ENCODE results near the gene SH3BP1.
"Not testable (repeated sequence)": the region's sequence is repeated elsewhere in the genome, so short reads cannot be mapped to it uniquely, and the experiment has no call there.

Gene SH3BP1

DNA sequence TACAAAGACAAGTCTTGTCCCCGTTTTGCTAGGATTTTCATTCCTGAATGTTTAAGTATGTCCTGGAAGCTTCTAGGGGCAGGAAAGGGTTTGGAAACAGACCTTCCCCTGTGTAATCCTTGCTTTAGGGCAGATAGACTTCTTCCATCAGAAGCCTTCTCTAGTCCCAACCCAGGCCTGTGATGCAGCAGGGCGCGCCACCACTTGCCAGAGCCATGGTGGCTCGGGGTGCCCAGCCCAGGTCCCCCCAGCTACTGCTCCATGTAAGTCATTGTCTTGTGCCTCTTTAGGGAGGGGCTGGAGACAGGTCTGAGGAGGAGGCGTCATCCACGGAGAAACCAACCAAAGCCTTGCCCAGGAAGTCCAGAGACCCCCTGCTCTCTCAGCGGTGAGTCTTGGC lies 50.9 kb downstream of the SH3BP1 start:
- POLR2A ChIA-PET, result no interaction called here
- no peak overlapping the region for H3K4me3 ChIP-seq (ENCODE audit: low read depth, low read length)
- no peak for DNase-seq (ENCODE audit: low read depth, low spot score)
- TF ChIP-seq, protein P1, sequence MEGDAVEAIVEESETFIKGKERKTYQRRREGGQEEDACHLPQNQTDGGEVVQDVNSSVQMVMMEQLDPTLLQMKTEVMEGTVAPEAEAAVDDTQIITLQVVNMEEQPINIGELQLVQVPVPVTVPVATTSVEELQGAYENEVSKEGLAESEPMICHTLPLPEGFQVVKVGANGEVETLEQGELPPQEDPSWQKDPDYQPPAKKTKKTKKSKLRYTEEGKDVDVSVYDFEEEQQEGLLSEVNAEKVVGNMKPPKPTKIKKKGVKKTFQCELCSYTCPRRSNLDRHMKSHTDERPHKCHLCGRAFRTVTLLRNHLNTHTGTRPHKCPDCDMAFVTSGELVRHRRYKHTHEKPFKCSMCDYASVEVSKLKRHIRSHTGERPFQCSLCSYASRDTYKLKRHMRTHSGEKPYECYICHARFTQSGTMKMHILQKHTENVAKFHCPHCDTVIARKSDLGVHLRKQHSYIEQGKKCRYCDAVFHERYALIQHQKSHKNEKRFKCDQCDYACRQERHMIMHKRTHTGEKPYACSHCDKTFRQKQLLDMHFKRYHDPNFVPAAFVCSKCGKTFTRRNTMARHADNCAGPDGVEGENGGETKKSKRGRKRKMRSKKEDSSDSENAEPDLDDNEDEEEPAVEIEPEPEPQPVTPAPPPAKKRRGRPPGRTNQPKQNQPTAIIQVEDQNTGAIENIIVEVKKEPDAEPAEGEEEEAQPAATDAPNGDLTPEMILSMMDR (IDR thresholded peaks at IDR 0.05; ENCODE audit: insufficient read depth, low read length, missing control alignments), result no peak
- CTCF ChIA-PET, result interaction anchor here (16.5 kb wide), 1 partner anchor 52 kb away, joined by 333 read pairs; the partner anchor contains the start of gene SH3BP1

DNA sequence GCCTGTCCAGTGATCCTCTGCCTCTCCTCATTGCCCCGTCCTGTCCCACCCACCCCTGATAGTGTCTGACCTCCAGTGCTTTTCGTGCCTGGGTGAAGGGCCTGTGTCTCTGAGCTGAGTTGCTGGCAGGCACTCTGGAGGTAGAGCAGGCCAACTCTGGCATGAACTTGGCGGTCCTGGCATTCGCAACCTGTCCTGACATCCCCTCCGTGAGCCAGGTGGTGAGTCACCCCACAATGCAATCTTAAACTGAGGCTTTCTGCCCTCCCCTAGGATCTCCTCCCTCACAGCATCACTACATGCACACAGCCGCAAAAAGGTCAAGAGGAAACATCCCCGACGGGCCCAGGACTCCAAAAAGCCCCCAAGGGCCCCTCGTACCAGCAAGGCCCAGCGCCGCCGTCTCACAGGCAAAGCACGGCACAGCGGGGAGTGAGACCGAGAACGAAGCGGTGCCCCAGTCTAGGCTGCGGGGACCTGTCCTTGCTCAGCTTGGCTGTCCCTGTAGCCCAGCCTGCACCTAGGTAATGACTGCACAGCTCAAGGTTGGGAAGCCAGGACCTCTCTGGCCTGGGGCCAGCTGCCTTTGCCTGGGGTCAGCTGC lies 51.5 kb downstream of the SH3BP1 start:
- no peak for DNase-seq (ENCODE audit: low read depth, low spot score)
- no peak overlapping the region for H3K4me3 ChIP-seq (ENCODE audit: low read depth, low read length)
- ChIA-PET CTCF (interaction anchor here (1.8 to 16.5 kb wide), 2 partner anchors 10 to 53 kb away, joined by 6 to 333 read pairs; partner anchors contain the start of gene SH3BP1), POLR2A (interaction anchor here (0.6 kb wide), 1 partner anchor 59 kb away, joined by 3 read pairs; no protein-coding TSS in a partner anchor)
- TF ChIP-seq, protein P1 (IDR thresholded peaks at IDR 0.05; ENCODE audit: insufficient read depth, low read length, missing control alignments), result no peak

- no peak for DNase-seq (ENCODE audit: low read depth, low spot score)
- TF ChIP-seq, protein P1 (IDR thresholded peaks at IDR 0.05; ENCODE audit: insufficient read depth, low read length, missing control alignments), result no peak
- ChIA-PET POLR2A (interaction anchor here (1.6 kb wide), 1 partner anchor 50 kb away, joined by 4 read pairs; no protein-coding TSS in a partner anchor), CTCF (interaction anchor here (0.7 to 1.8 kb wide), 2 partner anchors 12 to 50 kb away, joined by 4 to 6 read pairs; no protein-coding TSS in a partner anchor)
- no peak overlapping the region for H3K4me3 ChIP-seq (ENCODE audit: low read depth, low read length)
Observed at GRCh38 chr22:37692627-37693285, 53.3 kb downstream of the SH3BP1 start.

GRCh38 chr22:37694131-37694530 lies 54.7 kb downstream of the SH3BP1 start:
- not testable (repeated sequence) for H3K4me3 ChIP-seq (ENCODE audit: low read depth, low read length); DNase-seq (ENCODE audit: low read depth, low spot score)
- ChIA-PET POLR2A (interaction anchor here (0.7 to 1.6 kb wide), 3 partner anchors 19 to 57 kb away, joined by 3 to 5 read pairs (median 4); partner anchors contain the start of gene LGALS1), CTCF (interaction anchor here (0.8 to 5.5 kb wide), 7 partner anchors 11 to 98 kb away, joined by 3 to 69 read pairs (median 4); no protein-coding TSS in a partner anchor)

- peak overlapping the region; percentile 52 for H3K4me3 ChIP-seq (ENCODE audit: low read depth, low read length)
- ChIA-PET CTCF (interaction anchor here (0.7 to 5.5 kb wide), 14 partner anchors 9 to 167 kb away, joined by 3 to 69 read pairs (median 4); partner anchors contain the start of gene NOL12), POLR2A (interaction anchor here (0.6 to 2.0 kb wide), 4 partner anchors 10 to 45 kb away, joined by 3 to 14 read pairs (median 6); partner anchors contain the start of genes LGALS1 and NOL12)
- not testable (repeated sequence) for DNase-seq (ENCODE audit: low read depth, low spot score)
Observed at GRCh38 chr22:37696260-37696656, 56.8 kb downstream of the SH3BP1 start.

GRCh38 chr22:37696657-37697537 lies 57.4 kb downstream of the SH3BP1 start, which contains the start of gene TRIOBP:
TRIOBP (plus strand) TSS chr22:37697048; CDS start chr22:37701366, 4,318 bp downstream.
- ChIA-PET POLR2A (interaction anchor here (0.6 to 2.0 kb wide), 6 partner anchors 11 to 1621 kb away, joined by 3 to 14 read pairs (median 4); partner anchors contain the start of genes LGALS1 and NOL12), CTCF (interaction anchor here (0.8 to 5.5 kb wide), 20 partner anchors 9 to 157 kb away, joined by 3 to 69 read pairs (median 4); partner anchors contain the start of gene NOL12)
- peak within 1 kb of the TSS; percentile 64 for H3K4me3 ChIP-seq (ENCODE audit: low read depth, low read length)
- DNase-seq (ENCODE audit: low read depth, low spot score), result peak; percentile 72
- TF ChIP-seq, protein P1 (IDR thresholded peaks at IDR 0.05; ENCODE audit: insufficient read depth, low read length, missing control alignments), result peak; percentile 63

Measured in AG04449 (cell line).